Skeletal muscle satellite cell (primary cell): ENCODE data around the gene SLC19A3.
"Not testable (repeated sequence)": the region's sequence is repeated elsewhere in the genome, so short reads cannot be mapped to it uniquely, and the experiment has no call there.

Source experiments
- H3K27me3 ChIP-seq: 2 replicates; pipeline ENCODE4 v1.7.0; 2013; ENCODE audit warnings: low read length; ENCODE audit not compliant: control insufficient read depth, insufficient read depth
- H3K36me3 ChIP-seq: 2 replicates; pipeline ENCODE4 v1.7.0; 2013; ENCODE audit warnings: mild to moderate bottlenecking, control low read depth, low read length; ENCODE audit not compliant: insufficient read depth
- H3K4me1 ChIP-seq: 2 replicates; pipeline ENCODE4 v1.7.0; 2013; ENCODE audit warnings: low read length; ENCODE audit not compliant: control insufficient read depth, insufficient read depth
- H3K4me2 ChIP-seq: 2 replicates; pipeline ENCODE4 v1.7.0; 2013; ENCODE audit warnings: mild to moderate bottlenecking, low read length
- H3K4me3 ChIP-seq: 2 replicates; pipeline ENCODE4 v1.7.0; 2013; ENCODE audit warnings: low read length
- H3K9ac ChIP-seq: 2 replicates; pipeline ENCODE4 v1.7.0; 2013; ENCODE audit warnings: mild to moderate bottlenecking, low read depth, low read length, moderate library complexity
- H3K9me3 ChIP-seq: replicated peaks from 2 replicates; pipeline ENCODE4 v1.7.0; 2013; ENCODE audit warnings: mild to moderate bottlenecking, control low read depth, low read length

The SLC19A3 gene

GRCh38 chr2:227724394-227725039 is 6.7 kb upstream of the SLC19A3 start, which contains the start of gene SCYGR6:
TSS of gene SCYGR6 (minus strand) at chr2:227724757. CDS start at chr2:227724757, 0 bp downstream.
- Histone ChIP-seq H3K4me3 (no peak within 1 kb of the TSS), H3K4me1 (no peaks in the 10 kb centered on the region), H3K9ac (no peak within 1 kb of the TSS), H3K4me2 (no peak within 1 kb of the TSS), H3K9me3 (no peaks in the 10 kb centered on the region), H3K27me3 (peaks cover 21% of the 10 kb centered on the region), H3K36me3 (no peaks in the 10 kb centered on the region)

- H3K9me3 ChIP-seq, H3K4me2 ChIP-seq, H3K36me3 ChIP-seq, H3K4me3 ChIP-seq, H3K4me1 ChIP-seq, H3K9ac ChIP-seq: not testable (repeated sequence)
- peaks cover 21% of the 10 kb centered on the region for H3K27me3 ChIP-seq
Observed at GRCh38 chr2:227722821-227723220, 5.0 kb upstream of the SLC19A3 start.

- no peak overlapping the region for H3K9ac ChIP-seq
- H3K9me3 ChIP-seq: no peaks in the 10 kb centered on the region
- H3K4me3 ChIP-seq: no peak overlapping the region
- H3K27me3 ChIP-seq: peaks cover 28% of the 10 kb centered on the region
- H3K36me3 ChIP-seq: no peaks in the 10 kb centered on the region
- H3K4me2 ChIP-seq: no peak overlapping the region
- peaks cover 5% of the 10 kb centered on the region for H3K4me1 ChIP-seq
Observed at GRCh38 chr2:227720680-227721079, 2.9 kb upstream of the SLC19A3 start.

- no peaks in the 10 kb centered on the region for H3K9me3 ChIP-seq
- peaks cover 21% of the 10 kb centered on the region for H3K27me3 ChIP-seq
- H3K4me2 ChIP-seq: no peak overlapping the region
- no peak overlapping the region for H3K9ac ChIP-seq
- peaks cover 5% of the 10 kb centered on the region for H3K4me1 ChIP-seq
- H3K36me3 ChIP-seq: no peaks in the 10 kb centered on the region
- no peak overlapping the region for H3K4me3 ChIP-seq
Observed at GRCh38 chr2:227719641-227720040, 1.8 kb upstream of the SLC19A3 start.

- H3K4me3 ChIP-seq: no peak overlapping the region
- no peak overlapping the region for H3K9ac ChIP-seq
- no peaks in the 10 kb centered on the region for H3K36me3 ChIP-seq
- no peaks in the 10 kb centered on the region for H3K9me3 ChIP-seq
- no peak overlapping the region for H3K4me2 ChIP-seq
- peaks cover 5% of the 10 kb centered on the region for H3K4me1 ChIP-seq
- H3K27me3 ChIP-seq: peaks cover 11% of the 10 kb centered on the region
Observed at GRCh38 chr2:227716501-227716900, 1.3 kb downstream of the SLC19A3 start.

- H3K36me3 ChIP-seq: no peaks in the 10 kb centered on the region
- H3K27me3 ChIP-seq: peaks cover 14% of the 10 kb centered on the region
- no peak overlapping the region for H3K4me3 ChIP-seq
- H3K4me1 ChIP-seq: peaks cover 4% of the 10 kb centered on the region
- no peak overlapping the region for H3K4me2 ChIP-seq
- H3K9me3 ChIP-seq: no peaks in the 10 kb centered on the region
- no peak overlapping the region for H3K9ac ChIP-seq
Observed at GRCh38 chr2:227713291-227713690, 4.5 kb downstream of the SLC19A3 start.

- Histone ChIP-seq H3K27me3 (peaks cover 8% of the 10 kb centered on the region), H3K4me2 (no peak overlapping the region), H3K4me3 (no peak overlapping the region), H3K9ac (no peak overlapping the region), H3K9me3 (no peaks in the 10 kb centered on the region), H3K36me3 (no peaks in the 10 kb centered on the region), H3K4me1 (no peaks in the 10 kb centered on the region)
Observed at GRCh38 chr2:227710986-227711385, 6.8 kb downstream of the SLC19A3 start.

- no peak overlapping the region for H3K9ac ChIP-seq
- H3K4me3 ChIP-seq: no peak overlapping the region
- H3K4me1 ChIP-seq: no peaks in the 10 kb centered on the region
- H3K27me3 ChIP-seq: peaks cover 19% of the 10 kb centered on the region
- H3K9me3 ChIP-seq: no peaks in the 10 kb centered on the region
- H3K4me2 ChIP-seq: no peak overlapping the region
- no peaks in the 10 kb centered on the region for H3K36me3 ChIP-seq
Observed at GRCh38 chr2:227707390-227707789, 10.4 kb downstream of the SLC19A3 start.

GRCh38 chr2:227706859-227707258 is 11.0 kb downstream of the SLC19A3 start:
- peaks cover 19% of the 10 kb centered on the region for H3K27me3 ChIP-seq
- no peak overlapping the region for H3K4me2 ChIP-seq
- H3K9me3 ChIP-seq: no peaks in the 10 kb centered on the region
- no peak overlapping the region for H3K9ac ChIP-seq
- no peaks in the 10 kb centered on the region for H3K4me1 ChIP-seq
- no peaks in the 10 kb centered on the region for H3K36me3 ChIP-seq
- H3K4me3 ChIP-seq: no peak overlapping the region

GRCh38 chr2:227703961-227704360 is 13.9 kb downstream of the SLC19A3 start:
- Histone ChIP-seq H3K27me3 (peaks cover 15% of the 10 kb centered on the region), H3K9ac (no peak overlapping the region), H3K36me3 (no peaks in the 10 kb centered on the region), H3K4me3 (no peak overlapping the region), H3K9me3 (no peaks in the 10 kb centered on the region), H3K4me2 (no peak overlapping the region), H3K4me1 (no peaks in the 10 kb centered on the region)

GRCh38 chr2:227703280-227703732 is 14.5 kb downstream of the SLC19A3 start:
- Histone ChIP-seq H3K36me3 (no peaks in the 10 kb centered on the region), H3K4me3 (no peak overlapping the region), H3K9ac (no peak overlapping the region), H3K27me3 (peaks cover 15% of the 10 kb centered on the region), H3K4me1 (no peaks in the 10 kb centered on the region), H3K4me2 (no peak overlapping the region), H3K9me3 (no peaks in the 10 kb centered on the region)

GRCh38 chr2:227701556-227701955 is 16.3 kb downstream of the SLC19A3 start:
- no peak overlapping the region for H3K9ac ChIP-seq
- H3K36me3 ChIP-seq: no peaks in the 10 kb centered on the region
- peaks cover 11% of the 10 kb centered on the region for H3K27me3 ChIP-seq
- H3K4me2 ChIP-seq: no peak overlapping the region
- no peaks in the 10 kb centered on the region for H3K4me1 ChIP-seq
- H3K4me3 ChIP-seq: no peak overlapping the region
- H3K9me3 ChIP-seq: no peaks in the 10 kb centered on the region
